Measurements from ENCODE around the gene PACS1. TPM values are rescaled to one million over a fixed set of nuclear protein-coding genes. Genes with fewer than 3 reads are reported as not detected.

Gene PACS1
- total RNA-seq, 1 donor from 2014 or later, result 74.4 TPM

GRCh38 chr11:66131937-66132632, 62.0 kb downstream of the PACS1 start:
- DNase-seq (ENCODE audit: extremely low read depth, low read depth, low spot score), result no peak

GRCh38 chr11:66133216-66133775, 63.2 kb downstream of the PACS1 start:
- no peak for DNase-seq (ENCODE audit: extremely low read depth, low read depth, low spot score)

GRCh38 chr11:66136752-66137123, 66.7 kb downstream of the PACS1 start:
- no peak for DNase-seq (ENCODE audit: extremely low read depth, low read depth, low spot score)

- DNase-seq (ENCODE audit: extremely low read depth, low read depth, low spot score), result no peak
Observed at GRCh38 chr11:66139817-66140404, 69.8 kb downstream of the PACS1 start.

GRCh38 chr11:66142370-66143263, 72.5 kb downstream of the PACS1 start:
- DNase-seq (ENCODE audit: extremely low read depth, low read depth, low spot score), result no peak

GRCh38 chr11:66143264-66143566, 73.1 kb downstream of the PACS1 start:
- no peak for DNase-seq (ENCODE audit: extremely low read depth, low read depth, low spot score)

GRCh38 chr11:66143996-66144678, 74.1 kb downstream of the PACS1 start:
- DNase-seq (ENCODE audit: extremely low read depth, low read depth, low spot score), result no peak

GRCh38 chr11:66146074-66146473, 76.0 kb downstream of the PACS1 start:
- DNase-seq (ENCODE audit: extremely low read depth, low read depth, low spot score), result no peak

- no peak for DNase-seq (ENCODE audit: extremely low read depth, low read depth, low spot score)
Observed at GRCh38 chr11:66146940-66147339, 76.9 kb downstream of the PACS1 start.

GRCh38 chr11:66150140-66150539, 80.1 kb downstream of the PACS1 start:
- DNase-seq (ENCODE audit: extremely low read depth, low read depth, low spot score), result no peak

GRCh38 chr11:66150725-66151124, 80.7 kb downstream of the PACS1 start:
- no peak for DNase-seq (ENCODE audit: extremely low read depth, low read depth, low spot score)

GRCh38 chr11:66151273-66151672, 81.2 kb downstream of the PACS1 start:
- DNase-seq (ENCODE audit: extremely low read depth, low read depth, low spot score), result no peak

GRCh38 chr11:66154109-66154508, 84.0 kb downstream of the PACS1 start:
- no peak for DNase-seq (ENCODE audit: extremely low read depth, low read depth, low spot score)

GRCh38 chr11:66155387-66156073, 85.5 kb downstream of the PACS1 start:
- no peak for DNase-seq (ENCODE audit: extremely low read depth, low read depth, low spot score)

GRCh38 chr11:66157182-66157864, 87.3 kb downstream of the PACS1 start:
- DNase-seq (ENCODE audit: extremely low read depth, low read depth, low spot score), result no peak

- no peak for DNase-seq (ENCODE audit: extremely low read depth, low read depth, low spot score)
Observed at GRCh38 chr11:66158156-66158555, 88.1 kb downstream of the PACS1 start.

- no peak for DNase-seq (ENCODE audit: extremely low read depth, low read depth, low spot score)
Observed at GRCh38 chr11:66159324-66159984, 89.4 kb downstream of the PACS1 start.

GRCh38 chr11:66160709-66161108, 90.6 kb downstream of the PACS1 start:
- no peak for DNase-seq (ENCODE audit: extremely low read depth, low read depth, low spot score)

GRCh38 chr11:66168289-66168688, 98.2 kb downstream of the PACS1 start:
- no peak for DNase-seq (ENCODE audit: extremely low read depth, low read depth, low spot score)

Measured in glomerular endothelial cell (primary cell).